IMR-90 (cell line): ENCODE measurements around the gene AMN. TPM values are rescaled to one million over a fixed set of nuclear protein-coding genes. Genes with fewer than 3 reads are reported as not detected.

ENCODE experiments used
- ATAC-seq: fragments of 200-7000 bp; cut with Tn5 transposase; 2 replicates; pipeline ENCODE4 v1.9.1; 2020; ENCODE audit warnings: low read depth, mild to moderate bottlenecking, moderate library complexity
- BruUV-seq: library from RNA; stranded (reverse); fragments of 400-500 nt; replicated peaks from 2 replicates; lab custom pipeline; 2021; lab: Mats Ljungman, UMichigan
- CTCF ChIA-PET: fragments of 300-600 bp; formaldehyde crosslinking; extraction: SDS; loops from one replicate; lab custom pipeline; 2021; ENCODE audit warnings: antibody characterized with exemption; lab: Yijun Ruan, JAX
- POLR2A ChIA-PET: fragments of 300-600 bp; sonication (Branson Sonifier 250); formaldehyde crosslinking; loops from one replicate; lab custom pipeline; 2022; ENCODE audit warnings: antibody characterized with exemption; ENCODE audit not compliant: unreplicated experiment; lab: Charles Lee
- DNase-seq: peaks from one replicate; pipeline ENCODE4 v3.0.0; 2013
- H2AFZ ChIP-seq: replicated peaks from 2 replicates; pipeline ENCODE3; 2013; ENCODE audit warnings: low read length, mild to moderate bottlenecking; ENCODE audit not compliant: poor library complexity
- H2AK5ac ChIP-seq: 2 replicates; pipeline ENCODE4 v1.6.1; 2013; ENCODE audit warnings: low read depth, low read length, inconsistent platforms
- H2AK9ac ChIP-seq: replicated peaks from 2 replicates; pipeline ENCODE3; 2013; ENCODE audit warnings: mild to moderate bottlenecking, low read depth, low read length, moderate library complexity; ENCODE audit not compliant: poor library complexity
- H2BK120ac ChIP-seq: 2 replicates; pipeline ENCODE4 v1.6.1; 2013; ENCODE audit warnings: low read depth, low read length, inconsistent platforms
- H2BK15ac ChIP-seq: 3 replicates; pipeline ENCODE4 v1.6.1; 2013; ENCODE audit warnings: low read depth, low read length, inconsistent platforms
- H2BK20ac ChIP-seq: 2 replicates; pipeline ENCODE4 v1.6.1; 2013; ENCODE audit warnings: low read depth, mild to moderate bottlenecking, inconsistent platforms, low read length, moderate library complexity
- H2BK5ac ChIP-seq: 2 replicates; pipeline ENCODE4 v1.6.1; 2013; ENCODE audit warnings: mild to moderate bottlenecking, low read depth, low read length, inconsistent platforms; ENCODE audit not compliant: poor library complexity, severe bottlenecking
- H3K14ac ChIP-seq: replicated peaks from 2 replicates; pipeline ENCODE4 v1.6.1; 2013; ENCODE audit warnings: low read depth, low read length, inconsistent platforms
- H3K18ac ChIP-seq: 2 replicates; pipeline ENCODE4 v1.6.1; 2013; ENCODE audit warnings: low read depth, low read length, control low read depth
- H3K23ac ChIP-seq: 2 replicates; pipeline ENCODE4 v1.6.1; 2013; ENCODE audit warnings: low read depth, low read length, inconsistent platforms
- H3K27ac ChIP-seq: 2 replicates; pipeline ENCODE4 v1.5.1; 2013; ENCODE audit warnings: mild to moderate bottlenecking, control low read depth, low read length; ENCODE audit not compliant: insufficient read depth
- H3K27me3 ChIP-seq: 2 replicates; pipeline ENCODE4 v1.6.1; 2013; ENCODE audit warnings: low read length; ENCODE audit not compliant: control insufficient read depth, insufficient read depth
- H3K36me3 ChIP-seq: 2 replicates; pipeline ENCODE4 v1.6.1; 2013; ENCODE audit warnings: low read length, mixed read lengths; ENCODE audit not compliant: control insufficient read depth, insufficient read depth
- H3K4ac ChIP-seq: 2 replicates; pipeline ENCODE4 v1.6.1; 2013; ENCODE audit warnings: low read depth, low read length, inconsistent platforms
- H3K4me1 ChIP-seq: 2 replicates; pipeline ENCODE4 v1.6.1; 2013; ENCODE audit warnings: low read length, mixed read lengths; ENCODE audit not compliant: control insufficient read depth, insufficient read depth
- H3K4me2 ChIP-seq: 2 replicates; pipeline ENCODE4 v1.6.1; 2013; ENCODE audit warnings: low read depth, mild to moderate bottlenecking, control low read depth, low read length, moderate library complexity
- H3K4me3 ChIP-seq: 2 replicates; pipeline ENCODE4 v1.5.1; 2013; ENCODE audit warnings: low read depth, mild to moderate bottlenecking, control low read depth, low read length, moderate library complexity; ENCODE audit not compliant: insufficient read depth
- H3K56ac ChIP-seq: 2 replicates; pipeline ENCODE4 v1.6.1; 2013; ENCODE audit warnings: low read length, inconsistent platforms; ENCODE audit not compliant: insufficient read depth; ENCODE audit errors: extremely low read depth
- H3K79me1 ChIP-seq, 2 experiments: 2 replicates each; pipeline ENCODE4 v1.6.1; 2013; ENCODE audit warnings: low read length in 2 of 2, inconsistent platforms in 1 of 2, low read depth in 1 of 2
- H3K9ac ChIP-seq: 2 replicates; pipeline ENCODE4 v1.6.1; 2013; ENCODE audit warnings: low read depth, low read length, control low read depth
- H3K9me1 ChIP-seq: 2 replicates; pipeline ENCODE4 v1.6.1; 2013; ENCODE audit warnings: low read length, inconsistent platforms; ENCODE audit not compliant: insufficient read depth
- H3K9me3 ChIP-seq: 2 replicates; pipeline ENCODE4 v1.6.1; 2013; ENCODE audit warnings: low read length; ENCODE audit not compliant: control insufficient read depth, insufficient read depth
- H4K20me1 ChIP-seq: 2 replicates; pipeline ENCODE4 v1.6.1; 2013; ENCODE audit warnings: low read length, inconsistent platforms; ENCODE audit not compliant: insufficient read depth
- H4K5ac ChIP-seq: 2 replicates; pipeline ENCODE4 v1.6.1; 2013; ENCODE audit warnings: mild to moderate bottlenecking, low read depth, low read length, control low read depth
- H4K8ac ChIP-seq, 2 experiments: 2 replicates each; pipeline ENCODE4 v1.6.1; 2013; ENCODE audit warnings: low read depth in 2 of 2, low read length in 2 of 2, control low read depth in 1 of 2, inconsistent platforms in 1 of 2
- H4K91ac ChIP-seq: 2 replicates; pipeline ENCODE4 v1.6.1; 2013; ENCODE audit warnings: low read depth, low read length, inconsistent platforms; ENCODE audit not compliant: insufficient read depth
- BHLHE40 ChIP-seq: fragments of 150-350 bp; IDR thresholded peaks from 2 replicates; pipeline ENCODE4 v1.6.1; 2016; ENCODE audit warnings: mild to moderate bottlenecking, low read depth, low read length
- MXI1 ChIP-seq: IDR thresholded peaks from 2 replicates; pipeline ENCODE4 v1.6.1; 2012; ENCODE audit warnings: low read depth, mild to moderate bottlenecking, low read length, moderate library complexity, borderline replicate concordance
- SMC3 ChIP-seq: fragments of 150-350 bp; IDR thresholded peaks from 2 replicates; pipeline ENCODE4 v1.6.1; 2016; ENCODE audit warnings: low read depth, mild to moderate bottlenecking, antibody characterized with exemption, low read length, moderate library complexity
- WGBS, 2 experiments: methylation state at CpG; one replicate each; pipeline versions ENCODE4 v1.1.5 to v1.1.7; 2013; ENCODE audit warnings: missing lambda C conversion rate in 2 of 2; ENCODE audit not compliant: insufficient read length in 1 of 2; ENCODE audit errors: extremely low coverage in 2 of 2; 5-methylcytosine and 5-hydroxymethylcytosine counted together
- dilution Hi-C: fragments of 300-500 bp; cut with HindIII; formaldehyde crosslinking; loops from one replicate; pipeline ENCODE4 v1.14.3; 2018; ENCODE audit warnings: low sequenced_read_pairs; ENCODE audit not compliant: unreplicated experiment
- in situ Hi-C: fragments of 300-500 bp; cut with MboI; formaldehyde crosslinking; loops from 3 replicates; pipeline ENCODE4 v1.14.3; 2019; ENCODE audit warnings: low sequenced_read_pairs, inconsistent platforms, mixed read lengths
- intact Hi-C: fragments of 100-400 bp; cut with micrococcal nuclease; formaldehyde crosslinking; loops from 2 replicates; pipeline ENCODE4 v1.10.0; 2022
- polyA plus RNA-seq, 3 experiments: library from polyadenylated mRNA; depleted of rRNA; stranded (reverse); fragments of >200 nt; gene quantifications; 2 replicates each; pipeline ENCODE4 v1.2.3, GENCODE V29; 2012; ENCODE audit warnings: low replicate concordance in 1 of 3
- total RNA-seq: library from RNA; depleted of rRNA; stranded (reverse); fragments of >200 nt; gene quantifications from 2 replicates; pipeline ENCODE4 v1.2.3, GENCODE V29; 2012

Gene AMN
- total and polyA plus RNA-seq, 2 of the 4 experiments (the other 2 are of a cell fraction) = under 0.01 to 0.24 TPM

DNA sequence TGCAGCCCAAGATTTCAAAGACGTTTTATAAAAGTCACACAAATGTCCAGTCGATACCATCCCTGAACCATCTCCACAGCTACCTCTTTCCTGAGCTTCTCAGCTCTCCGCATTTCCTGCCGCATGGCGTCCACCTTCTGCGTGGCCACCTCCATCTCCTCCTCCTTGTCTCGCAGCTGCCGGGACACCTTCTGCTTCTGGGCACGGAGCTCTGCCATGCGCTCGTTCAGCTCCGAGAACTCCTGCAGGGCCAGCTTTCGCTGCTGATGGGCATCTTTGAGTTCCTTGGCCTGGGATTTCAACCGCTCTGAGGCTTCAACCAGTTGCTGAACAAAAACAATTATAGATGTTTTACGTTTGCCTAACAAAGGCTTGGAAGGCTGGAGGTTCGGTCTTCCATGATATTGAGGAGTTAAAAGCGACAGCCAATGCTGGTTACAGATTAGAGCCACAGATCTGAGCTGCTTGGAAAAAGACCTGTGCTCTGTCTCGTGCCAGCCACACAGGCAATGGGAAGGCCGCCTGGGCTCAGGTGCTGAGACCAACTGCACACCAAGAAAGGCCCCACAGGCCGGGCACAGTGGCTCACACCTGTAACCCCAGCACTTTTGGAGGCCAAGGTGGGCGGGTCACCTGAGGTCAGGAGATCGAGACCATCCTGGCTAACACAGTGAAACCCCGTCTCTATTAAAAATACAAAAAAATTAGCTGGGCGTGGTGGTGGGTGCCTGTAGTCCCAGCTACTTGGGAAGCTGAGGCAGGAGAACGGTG, 49.6 kb downstream of the AMN start (continued):
- TF ChIP-seq SMC3 = no peak

DNA sequence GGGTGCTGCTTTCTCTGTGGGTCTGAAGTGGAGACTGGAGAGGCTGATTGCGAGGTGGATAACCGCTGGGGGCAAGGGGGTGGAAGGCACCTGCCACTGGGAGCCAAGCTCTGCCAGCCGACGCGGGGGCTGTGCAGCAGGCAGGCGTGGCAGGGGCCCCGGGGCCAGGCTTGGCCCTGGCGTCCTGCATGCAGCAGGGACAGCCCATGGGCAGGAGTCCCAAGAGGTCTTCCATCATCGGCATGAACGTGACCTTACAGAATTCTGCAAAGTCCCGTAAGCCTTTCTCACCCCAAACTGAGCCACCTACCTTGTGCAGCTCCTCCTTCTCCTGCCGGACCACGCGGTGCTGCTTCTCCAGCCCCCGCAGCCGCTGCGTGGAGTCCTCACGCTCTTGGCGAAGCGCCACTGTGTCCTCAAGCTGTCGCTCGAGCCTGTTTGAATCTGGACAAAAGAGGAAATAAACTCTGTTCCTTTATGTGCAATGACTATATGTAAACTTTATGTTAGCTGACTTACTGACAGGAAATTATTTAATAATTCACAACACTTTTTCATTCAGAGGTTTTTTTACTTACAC, 51.3 kb downstream of the AMN start:
- H2AK9ac ChIP-seq = no peak overlapping the region
- H3K4ac ChIP-seq = no peak overlapping the region
- no peak overlapping the region for H2BK20ac ChIP-seq
- no peaks in the 10 kb centered on the region for H3K9me1 ChIP-seq
- peaks cover 71% of the 10 kb centered on the region for H3K36me3 ChIP-seq
- BruUV-seq = no TSS peak
- no peak overlapping the region for H2AFZ ChIP-seq
- H3K4me1 ChIP-seq = no peaks in the 10 kb centered on the region
- no peak overlapping the region for H3K18ac ChIP-seq
- H3K4me2 ChIP-seq = no peak overlapping the region
- no peak overlapping the region for H3K14ac ChIP-seq
- dilution Hi-C loops = no loop called here
- H4K91ac ChIP-seq = no peak overlapping the region
- CTCF ChIA-PET = interaction anchor here (1.2 kb wide), 1 partner anchor 9 kb away, joined by 3 read pairs; no protein-coding TSS in a partner anchor
- WGBS, 2 experiments = 87% methylated on average over 8 of the region's 22 CpGs; no CpG with 5 or more reads in 1 of the 2 experiments
- no peak overlapping the region for H4K8ac ChIP-seq
- H4K20me1 ChIP-seq = peaks cover 6% of the 10 kb centered on the region; the same call in 1 of the 2 replicates
- in situ Hi-C loops = no loop called here
- H4K5ac ChIP-seq = no peak overlapping the region
- TF ChIP-seq BHLHE40 (no peak), MXI1 (no peak)
- no peak overlapping the region for H3K4me3 ChIP-seq
- no peak overlapping the region for H2BK5ac ChIP-seq
- intact Hi-C loops = no loop called here
- peaks cover 17 to 21% of the 10 kb centered on the region in 2 experiments; a peak in 3 of 4 replicates for H3K79me1 ChIP-seq
- DNase-seq = no peak
- no peaks in the 10 kb centered on the region for H3K27me3 ChIP-seq
- H2BK15ac ChIP-seq = no peak overlapping the region
- no peaks in the 10 kb centered on the region for H3K9me3 ChIP-seq
- no peak for ATAC-seq
- H3K23ac ChIP-seq = no peak overlapping the region
- H3K9ac ChIP-seq = no peak overlapping the region
- H3K27ac ChIP-seq = no peak overlapping the region
- POLR2A ChIA-PET = no interaction called here
- H3K56ac ChIP-seq = no peak overlapping the region
- H2AK5ac ChIP-seq = no peak overlapping the region
- H2BK120ac ChIP-seq = no peak overlapping the region
